Stimulated activated effector memory CD8-positive, alpha-beta T cell treated with anti-CD3 and anti-CD28 coated beads, Interleukin-12 subunit alpha, Interleukin-12 subunit beta, amount 100 ng/mL, for 72 hours (primary cell): Measurements from ENCODE around the gene FHIT.

Experiments
- ATAC-seq: fragments of 150-1000 bp; cut with Tn5 transposase; 2 replicates; pipeline ENCODE4 v1.10.0; 2021
- DNase-seq, 2 donors: peaks; one replicate each; pipeline ENCODE4 v3.0.0; 2021 to 2022; ENCODE audit warnings: low spot score in 2 of 2
- H3K27ac Mint-ChIP-seq: one replicate; pipeline ENCODE4 v1.8.0; 2022; ENCODE audit warnings: mild to moderate bottlenecking, mixed read lengths
- H3K36me3 Mint-ChIP-seq: one replicate; pipeline ENCODE4 v1.8.0; 2022; ENCODE audit warnings: mild to moderate bottlenecking, mixed read lengths
- H3K4me1 Mint-ChIP-seq: one replicate; pipeline ENCODE4 v1.8.0; 2022; ENCODE audit warnings: mixed read lengths
- H3K4me3 Mint-ChIP-seq: one replicate; pipeline ENCODE4 v1.8.0; 2022; ENCODE audit warnings: mild to moderate bottlenecking, mixed read lengths
- H3K9me3 Mint-ChIP-seq: one replicate; pipeline ENCODE4 v1.8.0; 2022; ENCODE audit warnings: mixed read lengths

FHIT gene

DNA sequence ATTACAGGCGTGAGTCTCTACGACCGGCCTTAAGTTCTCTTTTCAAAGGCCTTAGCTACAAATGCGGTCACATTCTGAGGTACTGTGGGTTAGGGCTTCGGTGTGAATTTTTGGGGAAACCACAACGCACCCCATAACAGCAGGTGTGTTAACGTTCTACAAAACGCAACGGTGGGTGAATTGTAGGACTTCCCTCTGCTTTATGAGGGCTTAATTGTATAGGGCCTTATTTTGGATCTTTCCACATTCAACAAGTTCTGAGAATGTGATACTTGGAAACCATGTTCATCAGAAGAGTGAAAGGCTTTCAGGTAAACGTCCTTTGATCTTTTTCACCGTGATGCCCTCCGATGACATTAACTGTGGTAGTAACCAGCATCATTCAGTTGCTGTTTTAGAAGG, 1202.8 kb downstream of the FHIT start:
- H3K4me3 Mint-ChIP-seq: no peak overlapping the region
- DNase-seq: no peak
- H3K9me3 Mint-ChIP-seq: peaks cover 2% of the 10 kb centered on the region
- peak; percentile 21 for ATAC-seq
- no peaks in the 10 kb centered on the region for H3K36me3 Mint-ChIP-seq
- H3K4me1 Mint-ChIP-seq: peaks cover 5% of the 10 kb centered on the region
- H3K27ac Mint-ChIP-seq: peak overlapping the region; percentile 35

DNA sequence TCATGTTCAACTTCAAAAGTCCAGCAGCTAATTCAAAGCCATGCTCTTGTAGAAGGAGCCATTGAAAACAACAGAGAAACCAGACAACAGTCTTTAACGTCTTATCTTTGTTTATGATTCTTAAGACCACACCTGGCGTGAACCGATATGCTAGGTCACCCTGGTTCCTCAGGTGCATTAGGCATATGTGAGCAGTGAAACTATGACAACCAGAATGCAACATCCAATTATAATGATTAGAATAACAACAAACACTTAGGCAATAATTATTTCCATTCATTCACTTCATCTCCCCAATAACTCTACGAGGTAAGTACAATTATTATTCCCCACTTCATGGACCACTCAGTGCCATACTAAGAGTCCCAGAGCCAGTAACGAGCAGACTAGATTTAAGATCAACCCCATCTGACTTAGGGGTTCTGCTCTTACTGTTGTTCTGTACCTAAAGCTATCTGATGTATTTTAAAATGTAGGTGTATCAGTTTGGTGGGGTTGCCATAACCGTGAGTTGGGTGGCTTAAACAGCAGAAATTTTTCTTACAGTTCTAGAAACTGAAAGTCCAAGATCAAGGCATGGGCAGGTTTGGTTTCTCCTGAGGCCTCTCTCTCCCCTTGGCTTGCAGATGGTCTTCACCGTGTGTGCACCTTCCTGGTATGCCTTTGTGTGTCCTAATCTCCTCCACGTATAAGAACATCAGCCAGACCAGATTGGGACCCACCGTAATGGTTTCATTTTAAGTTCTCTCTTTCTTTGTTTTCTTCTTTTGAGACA, 1203.6 kb downstream of the FHIT start:
- no peak overlapping the region for H3K27ac Mint-ChIP-seq
- no peaks in the 10 kb centered on the region for H3K36me3 Mint-ChIP-seq

DNA sequence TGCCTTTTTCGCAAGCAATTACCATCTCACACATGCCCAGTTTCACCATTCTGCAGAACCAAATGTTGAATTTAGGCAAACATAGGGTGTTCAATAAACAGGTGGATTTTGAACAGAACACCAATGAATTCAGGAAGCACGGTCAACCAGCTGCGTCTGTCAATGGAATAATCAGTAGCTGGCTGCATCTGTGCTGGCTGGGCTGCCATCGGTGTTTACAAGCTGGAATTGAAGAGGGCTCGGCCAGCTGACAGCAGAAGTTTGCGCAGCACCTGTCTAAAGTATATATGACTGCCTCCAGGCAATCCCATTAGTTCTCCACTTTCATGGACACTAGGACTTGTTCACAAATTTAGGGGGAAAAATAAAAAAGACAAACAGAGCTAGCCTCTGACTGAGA, 1205.0 kb downstream of the FHIT start:
- no peak overlapping the region for H3K27ac Mint-ChIP-seq
- no peaks in the 10 kb centered on the region for H3K4me1 Mint-ChIP-seq
- H3K36me3 Mint-ChIP-seq: no peaks in the 10 kb centered on the region
- DNase-seq (no peak), ATAC-seq (no peak)
- peaks cover 2% of the 10 kb centered on the region for H3K9me3 Mint-ChIP-seq
- H3K4me3 Mint-ChIP-seq: no peak overlapping the region

More for the DNA sequence above, 1203.6 kb downstream of the FHIT start:
- no peak for ATAC-seq
- Mint-ChIP-seq H3K9me3 (peaks cover 2% of the 10 kb centered on the region), H3K4me3 (no peak overlapping the region), H3K4me1 (no peaks in the 10 kb centered on the region)
- DNase-seq: no peak

DNA sequence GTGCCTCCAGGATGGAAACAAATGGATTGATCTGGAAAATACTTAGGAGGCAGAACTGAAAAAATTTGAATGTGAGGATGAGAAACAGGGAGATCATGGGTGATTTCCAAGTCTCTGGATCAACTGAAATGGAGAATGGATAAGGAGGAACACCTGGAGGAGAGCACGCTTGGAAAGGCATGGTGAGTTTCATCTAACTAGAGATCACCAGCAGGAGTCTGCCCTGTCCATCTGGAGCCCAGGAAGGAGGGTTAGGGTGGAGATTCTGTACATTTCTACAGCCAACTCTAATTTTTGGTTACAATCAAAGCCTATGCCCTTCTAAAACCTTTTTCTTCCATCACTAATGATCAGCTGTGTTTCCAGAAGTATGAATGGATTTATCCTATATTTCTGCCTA, 1205.6 kb downstream of the FHIT start:
- Mint-ChIP-seq H3K36me3 (no peaks in the 10 kb centered on the region), H3K9me3 (peaks cover 2% of the 10 kb centered on the region)

DNA sequence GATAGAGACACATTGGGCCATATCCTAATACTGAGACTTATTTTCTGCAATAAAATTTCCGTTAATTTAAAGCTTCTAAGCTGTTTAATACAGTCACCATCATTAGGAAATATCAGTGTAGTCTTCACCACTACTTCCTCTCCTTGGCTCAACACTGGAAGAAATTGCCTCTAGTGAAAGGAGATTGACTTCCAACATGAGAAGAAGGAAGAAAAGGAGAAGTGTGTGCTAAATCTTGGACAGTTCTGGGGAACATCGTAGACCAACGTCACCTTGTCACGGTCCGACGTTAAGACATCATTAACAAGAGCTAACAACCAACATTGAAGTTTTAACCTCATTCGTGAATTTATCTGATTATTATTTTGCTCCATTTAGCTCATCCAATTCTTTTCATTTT, 1214.4 kb downstream of the FHIT start:
- H3K27ac Mint-ChIP-seq: no peak overlapping the region
- no peak overlapping the region for H3K4me3 Mint-ChIP-seq
- ATAC-seq: no peak
- no peaks in the 10 kb centered on the region for H3K4me1 Mint-ChIP-seq
- DNase-seq: no peak
- H3K9me3 Mint-ChIP-seq: no peaks in the 10 kb centered on the region
- no peaks in the 10 kb centered on the region for H3K36me3 Mint-ChIP-seq

More for the DNA sequence above, 1205.6 kb downstream of the FHIT start:
- no peak overlapping the region for H3K27ac Mint-ChIP-seq
- H3K4me1 Mint-ChIP-seq: no peaks in the 10 kb centered on the region
- ATAC-seq: no peak
- no peak for DNase-seq
- no peak overlapping the region for H3K4me3 Mint-ChIP-seq

DNA sequence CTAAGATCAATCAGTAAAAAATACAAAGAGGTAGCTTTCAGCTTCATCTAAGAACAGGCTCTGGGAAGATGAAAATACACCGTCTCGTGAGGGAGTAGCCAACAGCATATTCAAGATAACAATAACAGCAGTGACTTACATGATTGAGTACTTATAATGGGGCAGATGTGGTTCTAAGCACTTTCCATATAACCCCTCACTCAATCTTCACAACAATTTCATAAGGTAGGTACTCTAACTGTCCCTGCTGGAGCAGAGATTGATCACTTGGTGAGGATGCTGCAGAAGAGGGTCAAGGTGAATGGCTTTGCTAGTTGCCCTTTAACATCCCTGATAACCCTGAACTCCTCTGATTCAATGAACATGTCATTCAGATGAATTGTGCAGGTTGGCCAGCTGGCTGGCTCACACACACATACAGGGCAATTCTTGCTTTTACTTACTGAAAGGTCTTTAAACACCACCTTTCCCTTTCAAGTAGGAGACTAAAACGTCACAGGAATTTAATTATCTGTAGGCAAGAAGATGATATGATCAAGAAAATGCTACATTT, 1217.3 kb downstream of the FHIT start:
- no peak overlapping the region for H3K4me3 Mint-ChIP-seq
- DNase-seq (no peak), ATAC-seq (no peak)
- H3K9me3 Mint-ChIP-seq: no peaks in the 10 kb centered on the region
- no peak overlapping the region for H3K27ac Mint-ChIP-seq
- no peaks in the 10 kb centered on the region for H3K4me1 Mint-ChIP-seq
- H3K36me3 Mint-ChIP-seq: no peaks in the 10 kb centered on the region

DNA sequence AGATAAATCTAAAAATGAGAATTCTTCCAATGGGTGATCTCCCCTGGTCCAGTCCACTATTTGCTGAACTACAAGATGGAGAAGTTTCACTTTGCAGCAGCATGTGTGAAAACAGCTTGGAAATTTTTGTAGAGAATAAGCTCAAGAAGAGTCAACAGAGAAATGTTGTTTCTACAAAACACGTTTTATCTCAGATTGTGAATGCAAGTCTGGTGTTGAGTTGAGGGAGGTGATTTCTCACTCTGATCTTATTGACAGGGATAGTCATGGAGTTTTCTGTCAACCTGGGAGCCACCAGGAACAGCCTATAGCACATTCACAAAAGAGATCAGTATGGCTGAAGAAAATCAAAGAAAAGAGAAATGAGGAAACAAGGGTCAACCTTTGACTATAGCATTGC, 1220.3 kb downstream of the FHIT start:
- Mint-ChIP-seq H3K36me3 (no peaks in the 10 kb centered on the region), H3K4me1 (no peaks in the 10 kb centered on the region), H3K4me3 (no peak overlapping the region), H3K27ac (no peak overlapping the region), H3K9me3 (no peaks in the 10 kb centered on the region)
- ATAC-seq (no peak), DNase-seq (no peak)

DNA sequence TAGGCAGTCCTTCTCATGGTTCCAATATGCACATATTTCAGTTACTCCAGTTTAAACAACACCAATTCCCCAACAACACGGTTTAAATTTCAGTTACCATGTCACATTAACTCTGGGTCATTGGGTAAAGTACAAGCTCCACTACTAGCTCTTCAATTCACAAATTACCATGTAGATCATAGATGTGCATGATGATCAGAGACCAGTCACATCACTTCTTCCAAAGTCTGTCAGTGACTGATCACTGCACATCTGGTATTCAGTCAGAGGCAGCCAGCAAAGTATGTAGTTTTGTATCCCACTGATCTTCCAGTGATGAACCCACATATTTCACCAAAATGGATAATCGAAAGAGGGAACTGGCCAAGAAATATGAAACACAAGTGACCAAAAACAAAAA, 1223.0 kb downstream of the FHIT start:
- peaks cover 5% of the 10 kb centered on the region for H3K4me1 Mint-ChIP-seq
- no peaks in the 10 kb centered on the region for H3K36me3 Mint-ChIP-seq
- no peak for DNase-seq
- ATAC-seq: no peak
- no peaks in the 10 kb centered on the region for H3K9me3 Mint-ChIP-seq
- no peak overlapping the region for H3K27ac Mint-ChIP-seq
- no peak overlapping the region for H3K4me3 Mint-ChIP-seq

DNA sequence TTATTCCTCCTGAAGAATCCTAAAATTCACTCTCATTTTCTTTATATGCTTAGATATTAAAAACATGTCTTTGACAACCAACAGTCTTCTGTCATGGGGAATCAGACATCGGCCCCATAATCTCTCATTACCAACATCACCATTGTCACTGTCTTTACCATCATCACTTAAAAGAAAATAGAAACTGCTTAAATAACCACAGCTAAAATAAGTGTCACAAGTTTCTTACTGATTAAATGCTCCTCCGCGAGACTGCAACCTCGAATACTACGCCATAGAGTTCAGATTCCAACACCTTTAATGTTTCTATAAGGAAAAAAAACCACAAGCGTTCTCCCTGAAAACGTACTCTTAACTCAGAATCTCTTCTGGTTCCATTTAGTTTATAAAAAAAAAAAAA, 1223.9 kb downstream of the FHIT start:
- Mint-ChIP-seq H3K27ac (no peak overlapping the region), H3K9me3 (no peaks in the 10 kb centered on the region), H3K4me3 (no peak overlapping the region), H3K36me3 (no peaks in the 10 kb centered on the region), H3K4me1 (peaks cover 5% of the 10 kb centered on the region)
- ATAC-seq (no peak), DNase-seq (no peak)

DNA sequence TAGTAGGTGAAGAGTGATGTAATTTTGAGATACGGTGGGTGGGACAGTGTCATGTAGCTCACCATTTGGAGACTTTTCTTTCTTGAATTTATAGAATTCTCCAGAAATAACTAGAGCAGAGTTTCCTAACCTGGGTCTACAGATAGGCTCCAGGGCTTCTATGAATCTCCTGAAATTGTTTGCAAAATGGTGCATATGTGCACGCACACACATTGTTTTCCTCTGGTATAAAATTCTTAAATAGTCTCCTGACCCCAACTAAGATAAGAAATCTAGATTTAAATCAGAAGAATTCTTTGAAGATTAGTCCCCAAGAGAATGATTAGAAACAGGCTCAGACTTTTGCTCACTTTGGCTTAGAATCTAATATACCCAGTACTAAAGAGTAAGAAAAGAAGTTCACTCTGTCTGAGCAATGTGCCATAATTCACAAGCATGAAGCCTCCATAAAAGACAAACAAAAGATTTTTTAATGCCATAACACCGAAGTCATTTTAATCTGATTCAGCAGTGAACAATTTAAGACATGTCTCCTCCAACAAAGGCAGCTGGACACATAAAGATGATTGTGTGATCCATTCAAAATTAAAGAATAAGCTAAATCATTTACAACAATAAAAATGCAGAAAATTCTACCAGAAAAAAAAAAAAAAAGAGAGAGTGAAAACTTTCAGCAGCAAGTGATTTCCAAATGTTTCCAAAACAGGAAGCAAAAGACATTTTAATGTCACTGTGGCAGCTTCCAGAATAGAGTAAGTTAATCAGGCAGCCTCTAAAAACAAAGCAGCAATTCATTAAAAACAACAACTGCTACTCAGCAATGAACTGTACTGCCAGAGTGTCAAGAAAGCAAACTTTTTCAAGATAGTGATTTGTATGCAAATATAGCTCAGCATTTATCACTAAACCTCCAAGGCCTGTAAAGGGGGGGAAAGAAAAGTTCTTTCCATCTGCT, 1225.9 kb downstream of the FHIT start:
- H3K27ac Mint-ChIP-seq: no peak overlapping the region
- H3K4me3 Mint-ChIP-seq: no peak overlapping the region
- peaks cover 5% of the 10 kb centered on the region for H3K4me1 Mint-ChIP-seq
- no peaks in the 10 kb centered on the region for H3K9me3 Mint-ChIP-seq
- no peaks in the 10 kb centered on the region for H3K36me3 Mint-ChIP-seq
- no peak for ATAC-seq
- no peak for DNase-seq

DNA sequence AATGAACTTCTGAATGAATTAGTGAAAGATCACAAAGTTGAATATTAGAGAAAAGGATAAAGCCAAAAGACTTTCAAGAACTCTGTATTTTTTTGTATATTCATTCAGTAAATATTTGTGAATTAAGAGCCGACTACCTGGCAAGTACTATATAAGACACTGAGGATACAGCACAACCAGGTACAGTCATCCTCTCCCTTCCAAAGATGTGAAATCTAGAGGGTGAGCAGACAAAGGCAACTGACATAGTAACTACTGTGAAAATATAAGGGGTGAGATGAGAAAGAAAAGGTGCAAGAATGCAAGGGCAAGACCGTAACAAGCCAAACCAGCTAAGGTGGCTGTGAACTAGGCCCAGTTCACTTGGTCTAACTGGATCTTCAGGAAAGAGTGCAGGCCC, 1226.9 kb downstream of the FHIT start:
- ATAC-seq (no peak), DNase-seq (no peak)
- peaks cover 5% of the 10 kb centered on the region for H3K4me1 Mint-ChIP-seq
- H3K4me3 Mint-ChIP-seq: no peak overlapping the region
- H3K9me3 Mint-ChIP-seq: no peaks in the 10 kb centered on the region
- no peaks in the 10 kb centered on the region for H3K36me3 Mint-ChIP-seq
- no peak overlapping the region for H3K27ac Mint-ChIP-seq

DNA sequence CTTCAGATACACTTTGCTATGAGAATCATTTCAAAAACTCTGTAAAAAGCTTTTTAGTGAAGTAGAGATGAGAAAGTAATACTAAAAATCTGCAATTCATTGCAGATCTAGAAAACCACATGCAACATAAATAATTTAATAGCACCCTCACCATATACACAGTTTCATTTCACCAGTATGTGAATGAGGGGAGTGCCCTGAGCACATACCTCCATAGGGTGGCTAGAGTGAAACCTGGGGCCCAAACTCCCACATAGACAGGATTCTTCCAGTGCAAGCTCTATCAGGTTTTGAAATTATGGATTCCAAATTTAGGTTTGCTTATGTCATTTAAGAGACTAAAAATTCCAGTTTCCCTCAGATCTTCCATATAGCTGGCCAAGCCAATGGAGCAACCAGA, 1228.1 kb downstream of the FHIT start:
- peaks cover under 1% of the 10 kb centered on the region for H3K36me3 Mint-ChIP-seq
- no peak overlapping the region for H3K27ac Mint-ChIP-seq
- H3K4me1 Mint-ChIP-seq: peaks cover 15% of the 10 kb centered on the region
- no peak for DNase-seq
- H3K9me3 Mint-ChIP-seq: no peaks in the 10 kb centered on the region
- no peak overlapping the region for H3K4me3 Mint-ChIP-seq
- ATAC-seq: no peak

DNA sequence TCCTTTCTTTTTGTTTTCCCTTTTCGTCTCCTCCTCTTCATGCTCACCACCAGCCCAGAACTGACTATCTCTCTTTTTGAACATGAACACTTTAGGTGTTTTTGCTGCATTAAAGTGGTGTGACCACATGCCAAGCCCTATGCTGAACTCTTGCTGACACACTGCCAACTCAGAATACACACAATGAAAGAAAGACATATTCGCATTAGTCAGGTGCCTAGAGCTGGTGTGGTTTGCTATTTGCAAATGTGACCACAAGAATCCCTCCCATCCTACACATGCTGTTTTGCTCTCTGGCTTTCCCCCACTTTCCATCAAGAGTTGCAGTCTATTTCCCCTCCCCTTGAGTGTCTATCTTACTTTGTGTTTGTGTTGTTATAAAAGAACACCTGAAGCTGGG, 1233.6 kb downstream of the FHIT start:
- Mint-ChIP-seq H3K4me1 (peaks cover 39% of the 10 kb centered on the region), H3K27ac (no peak overlapping the region), H3K9me3 (peaks cover 3% of the 10 kb centered on the region), H3K36me3 (peaks cover 6% of the 10 kb centered on the region), H3K4me3 (no peak overlapping the region)
- ATAC-seq (peak; percentile 99), DNase-seq (peak in 1 of 2 donors; percentile 55)

DNA sequence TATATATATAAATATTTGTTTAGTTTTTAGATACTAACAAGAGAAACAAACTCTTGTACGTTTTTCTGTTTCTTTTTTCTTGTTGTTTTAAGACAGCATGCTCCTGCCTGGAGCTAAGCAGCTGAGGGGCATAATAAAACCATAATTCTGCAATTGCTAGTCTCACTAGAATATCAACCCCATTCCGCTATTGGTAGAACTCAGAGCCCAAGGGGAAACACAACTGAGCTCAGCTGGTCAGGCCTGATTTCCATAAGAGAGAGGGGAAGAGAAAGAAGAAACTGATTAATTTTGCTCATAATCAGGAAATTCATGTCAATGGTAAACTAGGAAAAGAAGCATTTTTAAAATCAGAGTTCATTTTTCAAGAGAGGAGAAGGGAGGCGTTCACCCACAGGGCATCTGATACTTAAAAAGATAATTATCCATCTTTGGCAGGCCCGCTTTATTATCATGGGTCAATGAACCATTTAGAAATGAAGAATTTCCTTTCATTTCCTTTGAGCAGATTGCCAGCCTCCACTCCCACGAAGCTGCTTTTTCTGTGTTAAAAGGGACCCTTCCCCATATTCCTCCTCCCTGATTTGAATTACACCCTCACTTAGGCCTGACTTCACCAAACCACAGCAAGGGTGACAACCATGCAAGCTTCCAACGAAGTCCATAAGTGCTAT, 1236.1 kb downstream of the FHIT start:
- ATAC-seq (no peak), DNase-seq (no peak)
- H3K4me3 Mint-ChIP-seq: no peak overlapping the region
- no peak overlapping the region for H3K27ac Mint-ChIP-seq
- H3K36me3 Mint-ChIP-seq: peaks cover 6% of the 10 kb centered on the region
- peaks cover 5% of the 10 kb centered on the region for H3K9me3 Mint-ChIP-seq
- peaks cover 56% of the 10 kb centered on the region for H3K4me1 Mint-ChIP-seq

DNA sequence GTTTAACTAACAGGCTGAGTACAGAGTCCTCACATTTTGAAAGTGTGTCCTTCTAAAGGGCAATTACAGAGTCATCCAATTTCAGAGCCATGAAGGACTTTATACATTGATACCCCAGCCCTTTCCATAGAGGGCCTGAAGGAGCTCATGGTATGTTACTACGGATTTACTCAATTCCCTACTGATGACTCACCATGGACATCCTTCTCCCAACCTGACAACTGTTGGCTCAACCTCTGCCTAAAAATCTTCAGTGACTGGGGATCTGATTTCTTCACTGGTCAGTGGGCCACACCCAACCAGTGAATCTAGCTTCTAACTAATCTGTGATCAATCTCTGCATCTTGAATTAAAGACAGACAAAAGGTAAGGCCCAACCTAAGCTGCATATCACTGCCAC, 1238.0 kb downstream of the FHIT start:
- Mint-ChIP-seq H3K9me3 (peaks cover 5% of the 10 kb centered on the region), H3K36me3 (peaks cover 6% of the 10 kb centered on the region), H3K4me3 (no peak overlapping the region), H3K4me1 (peaks cover 64% of the 10 kb centered on the region), H3K27ac (no peak overlapping the region)
- DNase-seq: no peak
- no peak for ATAC-seq
